GM12891 (cell line): ENCODE data around the gene CHD3.

Experiments used
- POLR2A ChIP-seq: IDR thresholded peaks from 2 replicates; pipeline ENCODE4 v1.6.1; 2011; ENCODE audit warnings: low read depth, low read length, control low read depth
- POLR2AphosphoS5 ChIP-seq: IDR thresholded peaks from 2 replicates; pipeline ENCODE4 v1.6.1; 2011; ENCODE audit warnings: low read depth, low read length, control low read depth
- TAF1 ChIP-seq: IDR thresholded peaks from 2 replicates; pipeline ENCODE4 v1.6.1; 2011; ENCODE audit warnings: low read depth, low read length, control low read depth

DNA sequence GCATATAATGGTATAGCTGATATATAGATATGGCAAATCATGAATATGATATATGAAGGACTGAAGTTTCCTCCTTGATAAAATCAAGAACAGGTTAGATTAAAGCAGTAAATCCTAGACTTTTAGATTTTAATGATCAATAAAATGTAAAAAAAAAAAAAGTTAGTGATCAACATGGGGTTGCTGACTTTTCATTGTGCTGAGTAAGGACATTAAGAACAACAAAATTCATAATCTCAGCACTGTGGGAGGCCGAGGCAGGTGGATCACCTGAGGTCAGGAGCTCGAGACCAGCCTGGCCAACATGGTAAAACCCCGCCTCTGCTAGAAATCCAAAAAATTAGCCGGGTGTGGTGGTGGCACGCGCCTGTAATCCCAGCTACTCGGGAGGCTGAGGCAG lies 10.4 kb upstream of the CHD3 start:
- TF ChIP-seq POLR2A, result no peak
- no peak for TF ChIP-seq POLR2AphosphoS5
- TF ChIP-seq TAF1, result no peak
